ENCODE results near the gene INSC. TPM values are rescaled to one million over a fixed set of nuclear protein-coding genes. Genes with fewer than 3 reads are reported as not detected.

INSC gene
- polyA plus RNA-seq, 1 donor from 2014 or later: 0.12 TPM

DNA sequence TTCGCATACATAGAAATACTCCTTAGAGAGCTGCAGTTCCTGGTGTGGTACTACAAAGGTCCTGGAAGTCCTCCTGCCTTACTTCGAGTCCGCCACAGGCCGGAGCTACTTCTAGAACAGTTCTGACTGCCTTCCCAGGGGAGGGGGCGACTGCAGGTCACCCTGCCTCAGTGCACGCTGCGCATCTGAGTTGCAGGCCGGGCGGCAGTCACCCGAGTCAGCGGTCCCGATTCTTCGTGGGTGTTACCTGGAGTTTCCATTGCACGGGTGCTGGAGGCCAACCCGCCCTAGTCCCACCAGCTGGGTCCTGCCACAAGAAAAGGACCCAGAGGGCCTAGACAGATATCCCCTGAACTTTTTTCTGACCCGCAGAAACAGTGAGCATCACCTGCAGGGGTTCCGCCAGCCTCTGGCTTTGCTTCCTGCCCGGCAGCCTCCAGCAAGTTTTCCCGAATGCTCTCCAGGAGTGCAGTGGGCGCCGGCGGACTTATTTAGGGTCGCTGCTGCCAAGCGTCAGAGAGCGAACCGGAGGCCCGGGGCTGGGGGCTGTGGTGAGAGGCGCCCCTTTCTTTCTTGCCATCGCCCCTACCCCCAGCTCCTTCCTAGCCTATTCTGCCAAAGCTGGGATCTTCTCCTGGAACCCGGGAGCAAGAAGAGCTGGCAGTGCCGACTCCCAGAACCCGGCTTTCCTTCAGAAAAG is 43.0 kb upstream of the INSC start:
- no peaks in the 10 kb centered on the region for H3F3A ChIP-seq (ENCODE audit: insufficient read depth, low read length, poor library complexity, severe bottlenecking)
- no peak overlapping the region for H3K4me3 ChIP-seq (ENCODE audit: low read length)

DNA sequence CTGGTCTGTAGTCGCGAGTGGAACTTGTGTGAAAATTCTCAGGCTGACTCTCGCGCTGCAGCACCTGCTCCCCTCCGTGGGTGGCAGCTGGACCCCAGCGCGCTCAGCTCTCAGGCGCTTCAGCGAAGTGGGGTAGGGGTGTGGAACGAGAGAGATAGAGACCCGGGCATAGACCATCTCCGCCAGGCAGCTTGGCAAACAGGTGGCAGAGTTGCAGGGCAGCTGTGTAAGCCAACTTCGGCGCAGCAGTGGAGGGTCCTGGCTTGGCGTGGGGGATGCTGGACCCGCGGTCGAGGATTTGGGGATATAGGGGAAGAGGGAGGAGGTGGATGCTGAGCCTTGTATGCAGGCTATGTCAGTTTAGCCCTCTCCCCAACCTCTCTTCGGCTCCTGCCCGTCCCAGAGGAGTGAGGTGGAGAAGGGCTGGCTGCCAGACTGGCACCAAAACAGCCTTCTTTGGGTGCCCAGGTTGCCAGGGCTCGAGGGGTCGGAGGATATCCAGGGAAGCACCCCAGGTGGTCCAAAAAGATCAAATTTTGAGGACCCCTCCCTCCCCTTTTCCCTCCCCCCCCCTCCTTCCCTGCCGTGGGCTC is 42.1 kb upstream of the INSC start:
- Histone ChIP-seq H3K9me2 (ENCODE audit: insufficient read depth, low read length) (no peaks in the 10 kb centered on the region), H3K9ac (ENCODE audit: low read length) (no peak overlapping the region), H3K4me3 (ENCODE audit: low read length) (peak overlapping the region; percentile 68), H3K4me2 (ENCODE audit: low read length) (no peak overlapping the region), H3K79me2 (replicated peaks; ENCODE audit: insufficient read depth, low read length) (no peaks in the 10 kb centered on the region), H4K20me1 (ENCODE audit: insufficient read depth) (no peaks in the 10 kb centered on the region), H2AFZ (ENCODE audit: low read depth, low read length) (no peak overlapping the region), H3K9me3 (ENCODE audit: low read length) (no peaks in the 10 kb centered on the region), H3K36me3 (ENCODE audit: insufficient read depth, low read length) (no peaks in the 10 kb centered on the region), H3K27me3 (ENCODE audit: insufficient read depth, low read depth, low read length) (peaks cover 20% of the 10 kb centered on the region), H3K27ac (ENCODE audit: low read length) (no peak overlapping the region), H3F3A (ENCODE audit: insufficient read depth, low read length, poor library complexity, severe bottlenecking) (no peaks in the 10 kb centered on the region)
- TF ChIP-seq, protein P1, sequence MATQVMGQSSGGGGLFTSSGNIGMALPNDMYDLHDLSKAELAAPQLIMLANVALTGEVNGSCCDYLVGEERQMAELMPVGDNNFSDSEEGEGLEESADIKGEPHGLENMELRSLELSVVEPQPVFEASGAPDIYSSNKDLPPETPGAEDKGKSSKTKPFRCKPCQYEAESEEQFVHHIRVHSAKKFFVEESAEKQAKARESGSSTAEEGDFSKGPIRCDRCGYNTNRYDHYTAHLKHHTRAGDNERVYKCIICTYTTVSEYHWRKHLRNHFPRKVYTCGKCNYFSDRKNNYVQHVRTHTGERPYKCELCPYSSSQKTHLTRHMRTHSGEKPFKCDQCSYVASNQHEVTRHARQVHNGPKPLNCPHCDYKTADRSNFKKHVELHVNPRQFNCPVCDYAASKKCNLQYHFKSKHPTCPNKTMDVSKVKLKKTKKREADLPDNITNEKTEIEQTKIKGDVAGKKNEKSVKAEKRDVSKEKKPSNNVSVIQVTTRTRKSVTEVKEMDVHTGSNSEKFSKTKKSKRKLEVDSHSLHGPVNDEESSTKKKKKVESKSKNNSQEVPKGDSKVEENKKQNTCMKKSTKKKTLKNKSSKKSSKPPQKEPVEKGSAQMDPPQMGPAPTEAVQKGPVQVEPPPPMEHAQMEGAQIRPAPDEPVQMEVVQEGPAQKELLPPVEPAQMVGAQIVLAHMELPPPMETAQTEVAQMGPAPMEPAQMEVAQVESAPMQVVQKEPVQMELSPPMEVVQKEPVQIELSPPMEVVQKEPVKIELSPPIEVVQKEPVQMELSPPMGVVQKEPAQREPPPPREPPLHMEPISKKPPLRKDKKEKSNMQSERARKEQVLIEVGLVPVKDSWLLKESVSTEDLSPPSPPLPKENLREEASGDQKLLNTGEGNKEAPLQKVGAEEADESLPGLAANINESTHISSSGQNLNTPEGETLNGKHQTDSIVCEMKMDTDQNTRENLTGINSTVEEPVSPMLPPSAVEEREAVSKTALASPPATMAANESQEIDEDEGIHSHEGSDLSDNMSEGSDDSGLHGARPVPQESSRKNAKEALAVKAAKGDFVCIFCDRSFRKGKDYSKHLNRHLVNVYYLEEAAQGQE (IDR thresholded peaks at IDR 0.05; ENCODE audit: borderline replicate concordance): no peak
- TF ChIP-seq SMC3 (conservative IDR thresholded peaks at IDR 0.05; ENCODE audit: poor library complexity) (no peak), EP300 (conservative IDR thresholded peaks at IDR 0.05; ENCODE audit: poor library complexity, severe bottlenecking) (no peak), POLR2AphosphoS5 (IDR thresholded peaks at IDR 0.05) (no peak), MXI1 (conservative IDR thresholded peaks at IDR 0.05; ENCODE audit: poor library complexity, severe bottlenecking) (no peak), RAD21 (conservative IDR thresholded peaks at IDR 0.05) (no peak), EZH2 (IDR thresholded peaks at IDR 0.05; ENCODE audit: borderline replicate concordance, insufficient read depth, low read length, poor library complexity, severe bottlenecking) (no peak), TAF1 (IDR thresholded peaks at IDR 0.05; ENCODE audit: low read depth) (no peak)
- TF ChIP-seq, protein P2, sequence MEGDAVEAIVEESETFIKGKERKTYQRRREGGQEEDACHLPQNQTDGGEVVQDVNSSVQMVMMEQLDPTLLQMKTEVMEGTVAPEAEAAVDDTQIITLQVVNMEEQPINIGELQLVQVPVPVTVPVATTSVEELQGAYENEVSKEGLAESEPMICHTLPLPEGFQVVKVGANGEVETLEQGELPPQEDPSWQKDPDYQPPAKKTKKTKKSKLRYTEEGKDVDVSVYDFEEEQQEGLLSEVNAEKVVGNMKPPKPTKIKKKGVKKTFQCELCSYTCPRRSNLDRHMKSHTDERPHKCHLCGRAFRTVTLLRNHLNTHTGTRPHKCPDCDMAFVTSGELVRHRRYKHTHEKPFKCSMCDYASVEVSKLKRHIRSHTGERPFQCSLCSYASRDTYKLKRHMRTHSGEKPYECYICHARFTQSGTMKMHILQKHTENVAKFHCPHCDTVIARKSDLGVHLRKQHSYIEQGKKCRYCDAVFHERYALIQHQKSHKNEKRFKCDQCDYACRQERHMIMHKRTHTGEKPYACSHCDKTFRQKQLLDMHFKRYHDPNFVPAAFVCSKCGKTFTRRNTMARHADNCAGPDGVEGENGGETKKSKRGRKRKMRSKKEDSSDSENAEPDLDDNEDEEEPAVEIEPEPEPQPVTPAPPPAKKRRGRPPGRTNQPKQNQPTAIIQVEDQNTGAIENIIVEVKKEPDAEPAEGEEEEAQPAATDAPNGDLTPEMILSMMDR (IDR thresholded peaks at IDR 0.05; ENCODE audit: poor library complexity, severe bottlenecking): no peak

More for the DNA sequence above, 43.0 kb upstream of the INSC start:
- Histone ChIP-seq H3K9me2 (ENCODE audit: insufficient read depth, low read length) (no peaks in the 10 kb centered on the region), H3K4me2 (ENCODE audit: low read length) (no peak overlapping the region), H4K20me1 (ENCODE audit: insufficient read depth) (no peaks in the 10 kb centered on the region), H3K9me3 (ENCODE audit: low read length) (no peaks in the 10 kb centered on the region), H2AFZ (ENCODE audit: low read depth, low read length) (no peak overlapping the region), H3K9ac (ENCODE audit: low read length) (no peak overlapping the region), H3K79me2 (replicated peaks; ENCODE audit: insufficient read depth, low read length) (no peaks in the 10 kb centered on the region), H3K27ac (ENCODE audit: low read length) (no peak overlapping the region), H3K27me3 (ENCODE audit: insufficient read depth, low read depth, low read length) (peaks cover 20% of the 10 kb centered on the region), H3K36me3 (ENCODE audit: insufficient read depth, low read length) (no peaks in the 10 kb centered on the region)
- TF ChIP-seq EP300 (conservative IDR thresholded peaks at IDR 0.05; ENCODE audit: poor library complexity, severe bottlenecking) (no peak), RAD21 (conservative IDR thresholded peaks at IDR 0.05) (no peak), TAF1 (IDR thresholded peaks at IDR 0.05; ENCODE audit: low read depth) (no peak), MXI1 (conservative IDR thresholded peaks at IDR 0.05; ENCODE audit: poor library complexity, severe bottlenecking) (no peak), EZH2 (IDR thresholded peaks at IDR 0.05; ENCODE audit: borderline replicate concordance, insufficient read depth, low read length, poor library complexity, severe bottlenecking) (no peak), SMC3 (conservative IDR thresholded peaks at IDR 0.05; ENCODE audit: poor library complexity) (no peak), POLR2AphosphoS5 (IDR thresholded peaks at IDR 0.05) (no peak)
- TF ChIP-seq, protein P1 (IDR thresholded peaks at IDR 0.05; ENCODE audit: borderline replicate concordance): no peak
- TF ChIP-seq, protein P2 (IDR thresholded peaks at IDR 0.05; ENCODE audit: poor library complexity, severe bottlenecking): no peak
